Activated T-cell treated with anti-CD3 and anti-CD28 coated beads, Interleukin-2, amount 50 U/mL, for 24 hours (primary cell): ENCODE data around the gene HEPACAM.
"Not testable (repeated sequence)": the region's sequence is repeated elsewhere in the genome, so short reads cannot be mapped to it uniquely, and the experiment has no call there.

Source experiments
- DNase-seq: peaks from one replicate; pipeline ENCODE4 v3.0.0-alpha.2; 2020
- H3K27ac Mint-ChIP-seq: 2 replicates; pipeline ENCODE4 v1.8.0; 2020; ENCODE audit warnings: mild to moderate bottlenecking, mixed read lengths
- H3K27me3 Mint-ChIP-seq: 2 replicates; pipeline ENCODE4 v1.8.0; 2020; ENCODE audit warnings: mixed read lengths
- H3K36me3 Mint-ChIP-seq: 2 replicates; pipeline ENCODE4 v1.8.0; 2020; ENCODE audit warnings: low read depth, mixed read lengths
- H3K4me1 Mint-ChIP-seq: 2 replicates; pipeline ENCODE4 v1.8.0; 2020; ENCODE audit warnings: low read depth, mixed read lengths
- H3K4me3 Mint-ChIP-seq: 2 replicates; pipeline ENCODE4 v1.8.0; 2020; ENCODE audit warnings: mild to moderate bottlenecking, moderate library complexity, mixed read lengths
- H3K9me3 Mint-ChIP-seq: 2 replicates; pipeline ENCODE4 v1.8.0; 2020; ENCODE audit warnings: mixed read lengths

HEPACAM gene

GRCh38 chr11:124935548-124936514 lies at the start of gene HEPACAM:
HEPACAM (minus strand) TSS chr11:124936047; CDS start chr11:124936006, 41 bp downstream.
- H3K4me3 Mint-ChIP-seq: no peak within 1 kb of the TSS
- no peak for DNase-seq
- no peak within 1 kb of the TSS for H3K27ac Mint-ChIP-seq
- H3K9me3 Mint-ChIP-seq: no peaks in the 10 kb centered on the region
- H3K4me1 Mint-ChIP-seq: peaks cover 2% of the 10 kb centered on the region
- peaks cover 3% of the 10 kb centered on the region for H3K27me3 Mint-ChIP-seq
- H3K36me3 Mint-ChIP-seq: no peaks in the 10 kb centered on the region

GRCh38 chr11:124984512-124984854 lies 48.6 kb upstream of the HEPACAM start:
- H3K4me3 Mint-ChIP-seq: no peak overlapping the region
- H3K4me1 Mint-ChIP-seq: no peaks in the 10 kb centered on the region
- no peak for DNase-seq
- H3K36me3 Mint-ChIP-seq: peaks cover 73% of the 10 kb centered on the region
- peaks cover 29% of the 10 kb centered on the region for H3K9me3 Mint-ChIP-seq
- H3K27ac Mint-ChIP-seq: no peak overlapping the region
- H3K27me3 Mint-ChIP-seq: no peaks in the 10 kb centered on the region

GRCh38 chr11:124983674-124984511 lies 48.0 kb upstream of the HEPACAM start:
- Mint-ChIP-seq H3K36me3 (peaks cover 72% of the 10 kb centered on the region), H3K9me3 (peaks cover 31% of the 10 kb centered on the region), H3K27me3 (no peaks in the 10 kb centered on the region), H3K4me3 (no peak overlapping the region), H3K27ac (no peak overlapping the region), H3K4me1 (no peaks in the 10 kb centered on the region)
- no peak for DNase-seq

GRCh38 chr11:124982043-124982442 lies 46.2 kb upstream of the HEPACAM start:
- H3K36me3 Mint-ChIP-seq: peaks cover 67% of the 10 kb centered on the region
- H3K4me1 Mint-ChIP-seq: no peaks in the 10 kb centered on the region
- H3K27me3 Mint-ChIP-seq: no peaks in the 10 kb centered on the region

GRCh38 chr11:124978316-124978715 lies 42.5 kb upstream of the HEPACAM start:
- Mint-ChIP-seq H3K9me3 (peaks cover 31% of the 10 kb centered on the region), H3K27me3 (no peaks in the 10 kb centered on the region), H3K4me3 (no peak overlapping the region), H3K27ac (no peak overlapping the region), H3K36me3 (peaks cover 51% of the 10 kb centered on the region), H3K4me1 (no peaks in the 10 kb centered on the region)
- DNase-seq: no peak

More at GRCh38 chr11:124982043-124982442, 46.2 kb upstream of the HEPACAM start:
- Mint-ChIP-seq H3K9me3 (peaks cover 31% of the 10 kb centered on the region), H3K27ac (no peak overlapping the region), H3K4me3 (no peak overlapping the region)
- no peak for DNase-seq

- Mint-ChIP-seq H3K4me3 (no peak overlapping the region), H3K4me1 (no peaks in the 10 kb centered on the region), H3K27ac (no peak overlapping the region), H3K36me3 (peaks cover 38% of the 10 kb centered on the region), H3K27me3 (no peaks in the 10 kb centered on the region), H3K9me3 (peaks cover 24% of the 10 kb centered on the region)
- no peak for DNase-seq
Measured at GRCh38 chr11:124977006-124977405, 41.2 kb upstream of the HEPACAM start.

GRCh38 chr11:124976531-124976930 lies 40.7 kb upstream of the HEPACAM start:
- Mint-ChIP-seq H3K9me3 (peaks cover 19% of the 10 kb centered on the region), H3K4me3 (no peak overlapping the region), H3K36me3 (peaks cover 33% of the 10 kb centered on the region), H3K27me3 (no peaks in the 10 kb centered on the region), H3K4me1 (no peaks in the 10 kb centered on the region), H3K27ac (no peak overlapping the region)
- DNase-seq: no peak

- Mint-ChIP-seq H3K27ac (no peak overlapping the region), H3K36me3 (peaks cover 4% of the 10 kb centered on the region), H3K4me1 (no peaks in the 10 kb centered on the region)
Measured at GRCh38 chr11:124971810-124972209, 36.0 kb upstream of the HEPACAM start.

GRCh38 chr11:124970925-124971324 lies 35.1 kb upstream of the HEPACAM start:
- no peak overlapping the region for H3K4me3 Mint-ChIP-seq
- no peak overlapping the region for H3K27ac Mint-ChIP-seq
- no peaks in the 10 kb centered on the region for H3K27me3 Mint-ChIP-seq
- H3K9me3 Mint-ChIP-seq: no peaks in the 10 kb centered on the region
- peaks cover 4% of the 10 kb centered on the region for H3K36me3 Mint-ChIP-seq
- no peak for DNase-seq
- no peaks in the 10 kb centered on the region for H3K4me1 Mint-ChIP-seq

More at GRCh38 chr11:124971810-124972209, 36.0 kb upstream of the HEPACAM start:
- Mint-ChIP-seq H3K27me3 (no peaks in the 10 kb centered on the region), H3K9me3 (no peaks in the 10 kb centered on the region), H3K4me3 (no peak overlapping the region)
- no peak for DNase-seq

GRCh38 chr11:124968197-124968596 lies 32.4 kb upstream of the HEPACAM start:
- H3K9me3 Mint-ChIP-seq, H3K4me3 Mint-ChIP-seq, H3K36me3 Mint-ChIP-seq, H3K27ac Mint-ChIP-seq, H3K27me3 Mint-ChIP-seq, H3K4me1 Mint-ChIP-seq, DNase-seq: not testable (repeated sequence)

GRCh38 chr11:124961972-124962609 lies 26.2 kb upstream of the HEPACAM start:
- H3K27ac Mint-ChIP-seq: no peak overlapping the region
- no peak for DNase-seq
- H3K36me3 Mint-ChIP-seq: no peaks in the 10 kb centered on the region
- H3K27me3 Mint-ChIP-seq: no peaks in the 10 kb centered on the region
- no peaks in the 10 kb centered on the region for H3K9me3 Mint-ChIP-seq
- no peak overlapping the region for H3K4me3 Mint-ChIP-seq
- H3K4me1 Mint-ChIP-seq: no peaks in the 10 kb centered on the region

- no peak overlapping the region for H3K4me3 Mint-ChIP-seq
- DNase-seq: no peak
- no peaks in the 10 kb centered on the region for H3K27me3 Mint-ChIP-seq
- H3K27ac Mint-ChIP-seq: no peak overlapping the region
- no peaks in the 10 kb centered on the region for H3K4me1 Mint-ChIP-seq
- H3K9me3 Mint-ChIP-seq: no peaks in the 10 kb centered on the region
- H3K36me3 Mint-ChIP-seq: no peaks in the 10 kb centered on the region
Measured at GRCh38 chr11:124955035-124955434, 19.2 kb upstream of the HEPACAM start.

GRCh38 chr11:124954590-124954955 lies 18.7 kb upstream of the HEPACAM start:
- H3K4me3 Mint-ChIP-seq: no peak overlapping the region
- no peaks in the 10 kb centered on the region for H3K36me3 Mint-ChIP-seq
- no peaks in the 10 kb centered on the region for H3K9me3 Mint-ChIP-seq
- no peak overlapping the region for H3K27ac Mint-ChIP-seq
- no peaks in the 10 kb centered on the region for H3K27me3 Mint-ChIP-seq
- no peak for DNase-seq
- peaks cover 3% of the 10 kb centered on the region for H3K4me1 Mint-ChIP-seq

- no peaks in the 10 kb centered on the region for H3K9me3 Mint-ChIP-seq
- no peak within 1 kb of the TSS for H3K27ac Mint-ChIP-seq
- H3K4me3 Mint-ChIP-seq: no peak within 1 kb of the TSS
- peaks cover 4% of the 10 kb centered on the region for H3K36me3 Mint-ChIP-seq
- no peaks in the 10 kb centered on the region for H3K27me3 Mint-ChIP-seq
- peaks cover 8% of the 10 kb centered on the region for H3K4me1 Mint-ChIP-seq
- DNase-seq: peak; percentile 95
Measured at GRCh38 chr11:124953753-124954589, 18.1 kb upstream of the HEPACAM start, which contains the start of gene CCDC15. CCDC15 (plus strand) TSS chr11:124954202; CDS start chr11:124954733, 531 bp downstream.
